ENCODE results near the gene WDR83. TPM values are rescaled to one million over a fixed set of nuclear protein-coding genes. Genes with fewer than 3 reads are reported as not detected.
A peak's percentile ranks its signal among the peaks of the same experiment; 100 is the strongest.

WDR83 gene
- total and polyA plus RNA-seq, 8 donors, result 1.4 to 33.4 (median 11.4) TPM

DNA sequence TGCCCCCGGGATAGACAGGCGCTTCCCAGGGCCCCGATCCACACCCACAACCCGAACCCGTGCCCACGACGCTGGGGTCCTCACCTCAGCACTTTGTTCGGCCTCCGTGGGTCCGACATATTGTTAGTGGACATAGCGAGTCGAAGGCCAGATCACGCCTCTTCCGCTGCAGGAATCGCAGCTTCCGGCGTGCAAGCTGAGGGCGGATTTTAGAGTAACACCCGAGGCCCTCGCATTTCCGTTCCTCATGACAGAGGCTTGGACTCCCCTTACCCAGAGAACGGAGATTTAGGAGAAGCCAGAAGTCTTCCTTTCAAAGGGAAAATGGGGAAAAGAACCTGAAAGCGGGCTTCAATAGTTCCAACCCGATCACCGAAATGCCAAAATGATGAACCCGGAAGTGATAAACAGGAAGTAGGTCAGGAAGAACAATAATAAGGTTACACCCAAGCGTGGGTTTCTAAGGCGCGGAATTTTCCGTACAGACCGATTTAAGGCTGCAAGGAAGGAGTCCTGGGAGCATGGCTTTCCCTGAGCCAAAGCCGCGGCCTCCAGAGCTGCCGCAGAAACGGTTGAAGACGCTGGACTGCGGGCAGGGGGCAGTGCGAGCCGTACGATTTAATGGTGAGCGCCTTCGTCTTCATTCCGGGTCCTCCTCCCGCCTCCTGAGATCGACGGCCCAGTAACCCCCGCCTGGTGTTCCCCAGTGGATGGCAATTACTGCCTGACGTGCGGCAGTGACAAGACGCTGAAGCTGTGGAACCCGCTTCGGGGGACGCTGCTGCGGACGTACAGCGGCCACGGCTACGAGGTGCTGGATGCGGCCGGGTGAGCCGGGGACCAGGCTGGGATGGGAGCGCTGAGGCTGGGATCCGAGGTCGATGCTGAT is 2.9 kb downstream of the WDR83 start:
- intact Hi-C loops (cut with DNase I; ENCODE audit: low total_unique reads), result loop anchor here (10.0 kb wide), 1 partner anchor 105 kb away; no protein-coding TSS in a partner anchor
- Histone ChIP-seq H3K27me3 (no peaks in the 10 kb centered on the region), H3K9me3 (no peaks in the 10 kb centered on the region), H3K4me1 (peaks cover 33 to 69% (median 59%) of the 10 kb centered on the region in 4 donors), H3K27ac (peak overlapping the region; percentile 92 to 98 (median 96)), H3K36me3 (peaks cover 20 to 39% (median 36%) of the 10 kb centered on the region in 4 donors), H3K4me3 (peak overlapping the region; percentile 78 to 97 (median 88))
- peak; percentile 85 to 94 for DNase-seq
- WGBS, 5 donors, result 0 to 1% (median 1%) methylated on average over 33 to 64 of the region's 64 CpGs
- TF ChIP-seq POLR2AphosphoS5 (IDR thresholded peaks at IDR 0.05), result peak; percentile 39 to 88 (median 64)
- no peak for TF ChIP-seq POLR2A (IDR thresholded peaks at IDR 0.05)
- TF ChIP-seq, protein P1, sequence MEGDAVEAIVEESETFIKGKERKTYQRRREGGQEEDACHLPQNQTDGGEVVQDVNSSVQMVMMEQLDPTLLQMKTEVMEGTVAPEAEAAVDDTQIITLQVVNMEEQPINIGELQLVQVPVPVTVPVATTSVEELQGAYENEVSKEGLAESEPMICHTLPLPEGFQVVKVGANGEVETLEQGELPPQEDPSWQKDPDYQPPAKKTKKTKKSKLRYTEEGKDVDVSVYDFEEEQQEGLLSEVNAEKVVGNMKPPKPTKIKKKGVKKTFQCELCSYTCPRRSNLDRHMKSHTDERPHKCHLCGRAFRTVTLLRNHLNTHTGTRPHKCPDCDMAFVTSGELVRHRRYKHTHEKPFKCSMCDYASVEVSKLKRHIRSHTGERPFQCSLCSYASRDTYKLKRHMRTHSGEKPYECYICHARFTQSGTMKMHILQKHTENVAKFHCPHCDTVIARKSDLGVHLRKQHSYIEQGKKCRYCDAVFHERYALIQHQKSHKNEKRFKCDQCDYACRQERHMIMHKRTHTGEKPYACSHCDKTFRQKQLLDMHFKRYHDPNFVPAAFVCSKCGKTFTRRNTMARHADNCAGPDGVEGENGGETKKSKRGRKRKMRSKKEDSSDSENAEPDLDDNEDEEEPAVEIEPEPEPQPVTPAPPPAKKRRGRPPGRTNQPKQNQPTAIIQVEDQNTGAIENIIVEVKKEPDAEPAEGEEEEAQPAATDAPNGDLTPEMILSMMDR (IDR thresholded peaks at IDR 0.05), result peak in 1 of 7 experiments; percentile 17
- no peak for TF ChIP-seq EP300 (IDR thresholded peaks at IDR 0.05)

DNA sequence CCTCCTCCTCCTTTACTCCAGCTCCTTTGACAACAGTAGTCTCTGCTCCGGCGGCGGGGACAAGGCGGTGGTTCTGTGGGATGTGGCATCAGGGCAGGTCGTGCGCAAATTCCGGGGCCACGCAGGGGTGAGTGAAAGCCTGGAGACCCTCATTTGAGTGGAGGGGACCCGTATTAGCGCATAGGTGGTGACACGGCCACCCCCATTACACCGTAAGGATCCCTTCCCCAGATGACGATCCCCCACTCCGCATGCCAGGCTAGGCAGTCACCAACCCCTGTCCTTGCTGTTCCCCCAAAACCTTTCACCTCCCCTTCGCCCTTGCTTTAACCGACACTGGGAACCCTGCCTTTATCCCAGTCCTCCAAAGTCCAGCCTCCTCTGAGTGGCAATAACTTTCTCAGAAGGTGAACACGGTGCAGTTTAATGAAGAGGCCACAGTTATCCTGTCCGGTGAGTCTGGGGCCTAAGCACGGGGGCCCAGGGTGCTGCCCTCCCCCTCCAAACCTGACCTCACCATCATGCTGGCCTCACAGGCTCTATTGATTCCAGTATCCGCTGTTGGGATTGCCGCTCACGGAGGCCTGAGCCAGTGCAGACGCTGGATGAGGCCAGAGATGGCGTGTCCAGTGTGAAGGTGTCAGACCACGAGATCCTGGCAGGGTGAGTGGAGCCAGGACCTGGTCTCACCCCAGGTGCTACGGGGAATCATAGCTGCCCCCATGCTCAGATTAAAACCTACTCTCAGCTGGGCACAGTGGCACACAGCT is 3.7 kb downstream of the WDR83 start:
- Histone ChIP-seq H3K4me3 (peak overlapping the region; percentile 78 to 97 (median 88)), H3K36me3 (peaks cover 29 to 39% (median 37%) of the 10 kb centered on the region in 4 donors), H3K27me3 (no peaks in the 10 kb centered on the region), H3K9me3 (no peaks in the 10 kb centered on the region), H3K4me1 (peaks cover 33 to 61% (median 51%) of the 10 kb centered on the region in 4 donors), H3K27ac (peak overlapping the region; percentile 92 to 98 (median 96))
- no peak for TF ChIP-seq EP300 (IDR thresholded peaks at IDR 0.05)
- no peak for TF ChIP-seq POLR2AphosphoS5 (IDR thresholded peaks at IDR 0.05)
- DNase-seq, result no peak
- 33 to 47% (median 34%) methylated on average over 19 to 26 of the region's 26 CpGs for WGBS, 5 donors
- intact Hi-C loops (cut with DNase I; ENCODE audit: low total_unique reads), result loop anchor here (10.0 kb wide), 1 partner anchor 106 kb away; no protein-coding TSS in a partner anchor

DNA sequence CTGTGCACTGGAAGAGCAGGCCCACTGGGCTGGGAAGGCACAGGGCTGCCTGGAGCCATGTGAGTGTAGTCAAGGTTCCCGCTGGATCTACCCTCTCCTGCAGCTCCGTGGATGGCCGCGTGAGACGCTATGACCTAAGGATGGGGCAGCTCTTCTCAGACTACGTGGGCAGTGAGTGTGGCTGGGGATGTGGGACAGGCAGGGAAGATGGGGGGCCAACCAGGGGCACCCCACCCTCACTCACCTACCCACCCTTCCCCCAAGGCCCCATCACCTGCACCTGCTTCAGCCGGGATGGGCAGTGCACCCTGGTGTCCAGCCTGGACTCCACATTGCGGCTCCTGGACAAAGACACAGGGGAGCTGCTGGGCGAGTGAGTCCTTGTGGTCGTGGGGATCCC is 6.1 kb downstream of the WDR83 start:
- H3K27me3 ChIP-seq, result no peaks in the 10 kb centered on the region
- no peak for DNase-seq
- no peak overlapping the region for H3K27ac ChIP-seq
- 73 to 91% (median 86%) methylated on average over 9 to 10 of the region's 10 CpGs for WGBS, 5 donors
- TF ChIP-seq POLR2A (IDR thresholded peaks at IDR 0.05) (no peak), EP300 (IDR thresholded peaks at IDR 0.05) (no peak), POLR2AphosphoS5 (IDR thresholded peaks at IDR 0.05) (no peak)
- TF ChIP-seq, protein P1 (IDR thresholded peaks at IDR 0.05), result no peak
- no peak overlapping the region for H3K4me3 ChIP-seq
- H3K4me1 ChIP-seq, result peaks cover 19 to 58% (median 41%) of the 10 kb centered on the region in 4 donors
- peaks cover 45 to 63% (median 61%) of the 10 kb centered on the region in 4 donors for H3K36me3 ChIP-seq
- H3K9me3 ChIP-seq, result no peaks in the 10 kb centered on the region
- intact Hi-C loops (cut with DNase I; ENCODE audit: low total_unique reads), result loop anchor here (10.0 kb wide), 1 partner anchor 108 kb away; no protein-coding TSS in a partner anchor

DNA sequence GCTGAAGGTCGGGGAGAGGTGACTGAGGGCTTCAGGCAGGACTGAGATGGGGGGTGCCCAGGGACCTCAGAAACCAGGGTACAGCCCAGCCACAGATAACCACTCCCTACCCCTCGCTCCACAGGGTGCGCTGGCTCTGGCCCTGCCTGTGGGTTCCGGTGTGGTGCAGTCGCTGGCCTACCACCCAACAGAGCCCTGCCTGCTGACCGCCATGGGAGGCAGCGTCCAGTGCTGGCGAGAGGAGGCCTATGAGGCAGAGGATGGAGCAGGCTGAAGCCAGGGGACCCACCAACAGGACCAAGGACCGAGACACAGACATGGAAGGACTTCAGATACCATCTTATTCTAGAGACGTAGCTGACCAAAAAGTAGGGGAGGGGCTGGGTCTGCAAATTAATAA is 8.8 kb downstream of the WDR83 start:
- no peak for TF ChIP-seq EP300 (IDR thresholded peaks at IDR 0.05)
- peaks cover 65 to 89% (median 81%) of the 10 kb centered on the region in 4 donors for H3K36me3 ChIP-seq

DNA sequence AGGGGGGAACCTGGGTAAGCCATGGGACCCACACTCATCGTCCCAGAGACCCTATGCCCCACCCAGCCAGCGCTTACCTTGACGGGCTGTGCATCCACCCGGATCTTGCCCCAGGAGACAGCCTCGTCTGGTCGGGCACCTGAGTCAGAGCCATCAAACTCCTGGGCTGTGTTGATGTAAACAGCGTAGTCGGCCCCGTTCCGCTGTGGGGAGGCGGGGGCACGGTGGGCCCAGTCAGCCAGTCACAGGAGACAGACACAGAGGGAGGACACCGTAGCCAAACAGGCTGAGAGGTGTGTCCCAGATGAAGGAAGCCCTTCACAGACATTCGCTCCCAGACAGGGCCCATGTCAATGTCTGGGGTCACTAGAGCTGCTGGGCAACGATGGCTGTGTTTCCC is 9.3 kb downstream of the WDR83 start:
- no peak overlapping the region for H3K27ac ChIP-seq
- H3K4me1 ChIP-seq, result peaks cover 7 to 52% (median 31%) of the 10 kb centered on the region in 4 donors
- H3K27me3 ChIP-seq, result no peaks in the 10 kb centered on the region
- intact Hi-C loops (cut with DNase I; ENCODE audit: low total_unique reads), result loop anchor here (10.0 kb wide), 1 partner anchor 111 kb away; no protein-coding TSS in a partner anchor
- WGBS, 5 donors, result 83 to 91% (median 84%) methylated on average over 15 of the region's 15 CpGs
- TF ChIP-seq, protein P1 (IDR thresholded peaks at IDR 0.05), result no peak
- TF ChIP-seq POLR2A (IDR thresholded peaks at IDR 0.05) (no peak), EP300 (IDR thresholded peaks at IDR 0.05) (no peak), POLR2AphosphoS5 (IDR thresholded peaks at IDR 0.05) (no peak)
- H3K4me3 ChIP-seq, result no peak overlapping the region
- DNase-seq, result no peak
- H3K9me3 ChIP-seq, result no peaks in the 10 kb centered on the region
- peaks cover 65 to 90% (median 81%) of the 10 kb centered on the region in 4 donors for H3K36me3 ChIP-seq

More for the DNA sequence above, 8.8 kb downstream of the WDR83 start:
- Histone ChIP-seq H3K27me3 (no peaks in the 10 kb centered on the region), H3K27ac (no peak overlapping the region), H3K4me3 (no peak overlapping the region), H3K9me3 (no peaks in the 10 kb centered on the region), H3K4me1 (peaks cover 7 to 52% (median 31%) of the 10 kb centered on the region in 4 donors)
- WGBS, 5 donors, result 86 to 96% (median 93%) methylated on average over 5 to 10 of the region's 10 CpGs
- intact Hi-C loops (cut with DNase I; ENCODE audit: low total_unique reads), result loop anchor here (10.0 kb wide), 1 partner anchor 111 kb away; no protein-coding TSS in a partner anchor
- DNase-seq, result no peak
